CD4-positive, alpha-beta T cell treated with Interferon gamma for 1 hour (primary cell): ENCODE data around the gene SFI1.
"Not testable (repeated sequence)": the region's sequence is repeated elsewhere in the genome, so short reads cannot be mapped to it uniquely, and the experiment has no call there.

Experiments used
- DNase-seq: peaks from one replicate; pipeline ENCODE4 v3.0.0-alpha.2; 2020

The SFI1 gene

DNA sequence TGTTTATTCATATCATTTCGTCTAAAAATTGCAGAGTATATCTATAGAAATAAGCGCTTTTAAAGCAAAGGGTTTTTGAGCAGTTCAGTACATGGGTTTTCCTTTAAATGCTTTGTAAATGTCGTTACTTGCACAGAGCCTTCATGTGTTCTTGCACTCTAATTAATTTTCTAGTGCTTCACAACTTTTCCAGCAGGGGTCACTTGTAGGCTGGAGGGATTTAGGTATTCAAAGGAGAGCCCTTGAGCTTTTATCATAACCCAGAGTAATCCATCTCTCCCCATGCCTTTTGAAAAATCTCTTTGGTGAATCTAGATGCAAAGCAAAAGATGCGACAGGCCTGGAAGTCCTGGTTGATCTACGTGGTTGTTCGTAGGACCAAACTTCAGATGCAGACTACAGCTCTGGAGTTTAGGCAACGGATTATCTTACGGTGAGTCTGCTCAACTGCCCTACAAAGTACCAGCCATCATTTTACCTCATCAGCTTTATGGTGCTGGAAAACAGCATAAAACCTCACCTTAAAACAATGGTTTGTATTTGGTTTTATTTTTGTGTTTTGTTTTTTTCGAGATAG, 60.4 kb downstream of the SFI1 start:
- no peak for DNase-seq

DNA sequence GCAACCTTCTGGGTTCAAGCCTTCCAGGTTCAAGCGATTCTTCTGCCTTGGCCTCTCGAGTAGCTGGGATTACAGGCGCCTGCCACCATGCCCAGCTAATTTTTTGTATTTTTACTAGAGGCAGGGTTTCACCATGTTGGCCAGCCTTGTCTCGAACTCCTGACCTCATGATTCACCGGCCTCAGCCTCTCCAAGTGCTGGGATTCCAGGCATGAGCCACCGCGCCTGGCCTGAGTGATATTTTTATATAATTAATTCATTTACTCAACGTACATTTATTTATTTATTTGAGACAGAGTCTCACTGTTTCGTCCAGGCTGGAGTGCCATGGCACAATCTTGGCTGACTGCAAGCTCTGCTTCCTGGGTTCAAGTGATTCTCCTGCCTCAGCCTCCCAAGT, 62.2 kb downstream of the SFI1 start:
- DNase-seq = not testable (repeated sequence)

DNA sequence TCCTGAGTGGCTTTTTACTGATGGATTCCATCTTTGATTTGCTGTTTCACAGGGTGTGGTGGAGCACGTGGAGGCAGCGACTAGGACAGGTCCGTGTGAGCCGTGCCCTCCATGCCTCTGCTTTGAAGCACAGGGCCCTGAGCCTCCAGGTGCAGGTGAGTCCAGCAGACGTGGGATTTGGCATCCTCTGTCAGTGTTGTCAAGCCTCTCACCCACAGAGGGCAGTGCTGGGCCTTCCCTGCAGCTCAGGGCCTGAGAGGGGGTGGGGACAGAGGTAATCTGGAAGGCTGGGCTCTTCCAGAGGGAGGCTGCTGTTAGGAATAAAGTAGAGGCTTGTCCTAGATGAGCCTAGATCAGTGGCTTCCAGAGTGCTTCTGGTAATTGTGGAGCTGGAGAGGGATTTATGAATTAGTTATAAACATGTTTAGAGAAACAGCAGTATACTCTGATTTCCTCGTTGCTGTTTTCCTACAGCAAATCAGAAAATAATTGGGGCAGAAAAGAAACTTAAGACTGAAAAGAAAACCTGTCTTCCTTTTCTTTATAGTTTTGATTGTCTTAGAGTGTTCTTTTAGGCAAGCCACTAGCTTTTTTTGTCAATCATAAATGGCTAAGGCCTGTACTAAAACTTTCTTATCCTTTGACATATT, 65.0 kb downstream of the SFI1 start:
- peak; percentile 13 for DNase-seq

DNA sequence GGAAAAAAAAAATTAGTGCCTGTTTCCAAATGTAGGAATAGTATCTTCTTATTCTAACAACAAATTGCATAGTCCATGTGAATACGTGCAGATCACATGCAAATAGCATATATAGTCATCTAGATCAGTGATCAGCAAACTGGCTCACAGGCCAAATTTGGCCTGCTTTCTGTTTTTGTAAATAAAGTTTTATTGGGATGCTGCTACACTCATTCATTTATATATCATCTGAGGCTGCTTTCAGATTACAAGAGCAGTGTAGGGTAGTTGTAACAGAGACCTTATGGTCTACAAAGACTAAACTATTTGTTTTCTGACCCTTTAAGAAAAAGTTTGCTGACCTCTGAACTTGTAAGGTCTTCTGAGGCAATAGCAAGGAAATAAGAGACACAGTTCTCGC, 65.6 kb downstream of the SFI1 start:
- no peak for DNase-seq

DNA sequence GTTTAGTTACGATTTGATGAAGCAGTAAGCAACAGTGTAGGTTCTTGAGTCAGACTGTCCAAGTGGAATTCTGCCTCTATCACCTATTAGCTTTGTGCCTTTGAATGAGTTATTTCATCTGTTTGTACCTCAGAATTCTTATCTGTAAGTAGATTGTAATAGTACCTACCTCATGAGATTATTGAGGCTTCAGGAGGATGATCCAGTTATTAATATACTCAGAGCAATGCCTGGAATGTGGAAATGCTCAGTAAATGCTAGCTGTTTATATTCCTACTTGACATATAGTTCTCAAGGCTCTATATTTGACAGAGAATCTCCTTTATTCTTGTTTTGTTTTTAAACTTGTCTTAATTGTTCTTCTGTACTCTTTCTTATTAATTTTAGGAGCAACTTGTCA, 70.1 kb downstream of the SFI1 start:
- no peak for DNase-seq

DNA sequence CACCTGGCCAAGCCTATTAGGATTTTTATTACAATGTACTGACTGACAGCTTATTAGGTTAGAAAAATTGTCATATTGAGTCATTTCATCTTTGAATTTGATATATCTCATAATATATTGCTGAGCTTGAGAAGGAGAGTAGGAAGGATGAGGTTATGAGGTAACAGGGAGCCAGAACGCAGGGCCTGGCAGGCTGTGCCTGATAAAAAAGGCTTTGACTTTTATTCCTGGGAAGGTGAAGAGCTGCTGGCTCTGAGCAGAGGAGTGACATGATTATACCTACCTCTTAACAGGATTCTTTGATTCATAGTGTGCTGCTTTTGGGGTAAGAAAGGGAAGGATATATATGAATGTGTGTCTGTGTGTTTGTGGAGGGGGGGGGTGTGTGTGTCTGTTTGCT, 70.9 kb downstream of the SFI1 start:
- no peak for DNase-seq

DNA sequence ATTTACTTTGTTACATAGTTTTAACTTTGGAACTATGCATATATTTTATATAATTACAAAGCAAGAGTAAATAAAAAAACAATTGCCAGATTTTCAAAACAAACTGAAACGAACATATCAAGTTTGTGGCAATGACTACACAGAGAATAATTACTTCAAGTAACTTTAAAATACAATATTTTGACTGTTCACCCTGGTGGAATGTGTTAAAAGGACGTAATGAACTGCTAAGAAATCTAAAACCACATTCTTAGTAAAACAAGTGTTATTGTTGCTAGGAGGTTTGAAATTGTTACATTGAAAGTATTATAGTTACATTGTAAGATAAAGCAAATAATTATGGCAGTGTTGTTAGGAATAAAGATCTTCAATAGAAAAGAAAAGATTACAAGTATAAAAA, 71.4 kb downstream of the SFI1 start:
- no peak for DNase-seq

DNA sequence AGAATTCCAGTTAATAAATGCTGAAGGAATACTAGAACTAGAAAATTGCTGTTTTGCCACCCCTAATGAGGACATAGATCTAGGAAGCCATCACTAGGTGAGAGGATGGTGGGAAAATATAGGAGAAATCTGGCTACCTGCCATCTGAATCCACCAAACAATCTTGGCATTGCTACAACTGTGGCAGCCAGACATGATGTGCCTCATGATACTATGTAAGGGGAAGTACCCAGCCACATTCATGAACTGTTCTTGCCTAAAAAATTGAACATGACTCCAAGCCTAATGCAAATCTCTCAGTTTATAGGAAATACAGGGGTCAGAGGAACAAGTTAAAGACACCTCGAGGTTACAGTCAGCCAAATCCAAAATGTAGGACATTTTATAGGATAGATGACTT, 72.8 kb downstream of the SFI1 start:
- no peak for DNase-seq

DNA sequence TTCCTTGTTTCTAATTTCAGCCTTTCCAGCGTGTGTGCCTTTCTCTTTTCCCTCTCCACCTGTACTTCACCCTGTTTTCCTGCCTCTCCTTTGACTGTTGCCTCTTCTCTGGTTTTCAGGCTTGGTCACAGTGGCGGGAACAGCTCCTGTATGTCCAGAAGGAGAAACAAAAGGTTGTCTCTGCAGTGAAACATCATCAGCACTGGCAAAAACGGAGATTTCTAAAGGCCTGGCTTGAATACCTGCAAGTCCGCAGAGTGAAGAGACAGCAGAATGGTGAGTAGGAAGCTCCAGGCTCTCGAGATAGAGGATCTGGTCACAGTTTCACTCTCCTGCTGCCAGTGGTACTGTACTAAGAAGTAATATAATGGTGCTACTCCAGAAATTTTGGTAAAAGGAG, 76.6 kb downstream of the SFI1 start:
- no peak for DNase-seq

DNA sequence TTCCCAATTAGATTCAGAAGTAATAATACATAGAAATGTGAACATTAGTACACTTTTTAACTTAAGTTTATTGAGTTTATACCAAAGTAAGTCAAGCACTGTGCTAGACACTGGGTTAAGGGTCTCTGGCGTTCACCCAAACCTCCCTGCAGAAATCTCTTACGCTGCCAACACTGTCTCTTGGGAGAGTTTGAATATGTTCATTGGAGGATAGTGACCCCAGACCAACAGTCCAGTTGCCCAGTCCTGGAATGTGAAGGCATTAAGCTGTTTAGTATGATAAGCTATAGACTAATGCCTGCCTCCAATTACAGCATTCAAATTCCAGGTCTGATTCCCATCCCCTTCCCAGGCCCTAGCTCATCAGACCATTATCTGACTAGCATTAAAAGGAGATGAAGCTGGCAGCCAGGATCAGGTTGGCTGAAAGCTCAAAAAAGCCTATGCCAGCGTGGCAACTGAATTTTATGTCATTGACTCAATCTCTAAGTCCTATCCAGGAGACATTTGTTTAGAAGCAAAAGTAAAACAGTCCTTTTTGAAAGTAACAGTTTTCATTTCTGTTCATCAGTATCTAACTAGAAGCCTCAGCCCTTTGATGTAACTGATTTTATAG, 77.8 kb downstream of the SFI1 start:
- no peak for DNase-seq

DNA sequence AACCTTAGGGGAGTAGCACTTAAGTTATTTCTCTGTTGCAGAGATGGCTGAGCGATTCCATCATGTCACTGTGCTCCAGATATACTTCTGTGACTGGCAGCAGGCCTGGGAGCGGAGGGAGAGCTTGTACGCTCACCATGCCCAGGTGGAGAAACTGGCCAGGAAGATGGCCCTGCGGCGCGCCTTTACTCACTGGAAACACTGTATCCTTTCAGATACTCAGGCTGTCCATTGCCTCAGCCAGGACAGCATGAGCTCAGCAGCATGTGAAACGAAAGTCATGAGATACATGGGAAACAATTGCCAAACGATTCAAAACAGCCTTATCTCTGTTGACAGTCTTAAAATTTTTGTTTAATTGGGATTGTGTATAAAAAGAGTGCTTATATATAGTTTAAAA, 78.9 kb downstream of the SFI1 start:
- DNase-seq = no peak

DNA sequence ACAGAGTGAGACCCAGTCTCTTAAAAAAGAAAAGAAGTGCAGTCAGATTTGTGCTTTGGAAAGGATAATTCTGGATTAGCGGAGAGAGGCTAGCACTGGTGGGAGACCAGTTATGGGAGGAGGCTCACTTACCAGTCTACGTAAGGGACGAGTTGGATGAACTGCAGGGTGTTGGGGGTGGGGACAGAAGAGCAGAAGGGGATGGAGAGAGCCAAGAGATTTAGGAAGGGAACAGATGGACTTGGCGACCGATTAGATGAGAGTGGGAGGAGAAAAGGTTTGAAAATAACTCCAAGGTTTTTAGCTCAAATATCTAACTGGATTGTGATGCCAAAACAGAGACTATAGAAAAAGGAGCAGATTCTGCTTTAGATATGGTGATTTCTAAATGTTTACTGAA, 81.4 kb downstream of the SFI1 start:
- DNase-seq = no peak

DNA sequence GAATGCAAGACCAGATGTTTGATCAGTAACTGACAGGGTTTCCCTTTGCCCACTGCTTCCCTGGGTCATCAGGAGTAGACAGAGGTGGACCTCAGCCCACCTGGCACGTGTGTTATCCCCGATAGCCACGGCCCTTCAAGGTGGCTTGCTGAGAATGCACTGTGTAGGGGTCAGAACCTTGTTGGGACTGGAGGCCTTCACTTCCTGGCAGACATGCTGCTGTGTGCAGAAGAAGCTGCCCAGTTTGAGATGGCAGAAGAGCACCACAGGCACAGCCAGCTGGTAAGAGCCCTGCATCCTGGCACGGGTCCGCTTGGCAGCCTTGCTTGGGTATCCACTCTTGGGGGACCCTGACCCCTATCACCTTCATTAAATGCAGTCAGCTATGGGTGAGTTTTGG, 81.8 kb downstream of the SFI1 start:
- no peak for DNase-seq

DNA sequence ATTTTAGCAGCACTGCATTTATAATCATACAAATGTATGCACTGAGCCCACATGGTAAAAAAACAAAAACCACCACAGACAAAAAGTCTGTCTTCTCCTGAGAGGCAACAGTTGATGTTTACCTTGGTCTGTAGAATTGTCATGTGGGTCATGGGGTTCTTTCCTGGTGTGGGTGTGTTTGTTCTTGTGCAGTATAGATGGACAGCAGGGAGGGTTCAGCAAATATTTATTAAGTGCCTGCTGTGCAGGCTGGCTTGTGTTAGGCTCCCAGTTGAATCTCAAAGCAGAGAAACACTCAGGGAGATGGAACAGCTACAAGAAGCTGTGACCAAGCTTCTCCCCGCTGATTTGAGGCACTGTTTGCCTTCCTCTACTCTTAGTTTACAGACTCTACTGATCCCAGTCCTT, 83.5 kb downstream of the SFI1 start:
- no peak for DNase-seq

DNA sequence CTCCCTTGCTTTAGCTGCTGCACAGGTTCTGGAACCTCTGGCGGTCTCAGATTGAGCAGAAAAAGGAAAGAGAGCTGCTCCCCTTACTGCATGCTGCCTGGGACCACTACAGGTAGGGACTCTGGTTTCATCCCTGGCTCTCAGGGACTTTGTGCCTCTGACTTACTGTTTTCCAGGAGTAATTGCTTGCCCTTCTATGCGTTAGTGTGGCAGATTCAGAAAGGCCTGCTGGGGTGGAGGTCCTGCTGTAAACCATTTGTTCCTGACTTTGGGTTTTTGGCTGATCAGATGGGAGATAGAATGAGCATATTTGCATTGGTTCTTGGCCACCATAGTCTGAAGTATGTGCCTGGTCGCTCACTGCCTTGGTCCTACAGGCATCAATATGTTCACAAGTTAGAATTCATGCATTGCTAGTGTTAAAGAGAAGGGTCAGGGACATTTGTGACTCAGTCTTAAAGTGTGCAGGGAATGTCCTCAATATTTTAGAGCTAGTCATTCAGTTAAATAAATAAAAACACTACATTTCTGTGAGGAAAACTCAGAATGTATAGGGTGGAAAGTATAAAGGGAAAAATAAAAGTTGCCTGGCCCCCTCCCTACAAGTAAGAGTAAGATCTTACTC, 87.6 kb downstream of the SFI1 start:
- no peak for DNase-seq

DNA sequence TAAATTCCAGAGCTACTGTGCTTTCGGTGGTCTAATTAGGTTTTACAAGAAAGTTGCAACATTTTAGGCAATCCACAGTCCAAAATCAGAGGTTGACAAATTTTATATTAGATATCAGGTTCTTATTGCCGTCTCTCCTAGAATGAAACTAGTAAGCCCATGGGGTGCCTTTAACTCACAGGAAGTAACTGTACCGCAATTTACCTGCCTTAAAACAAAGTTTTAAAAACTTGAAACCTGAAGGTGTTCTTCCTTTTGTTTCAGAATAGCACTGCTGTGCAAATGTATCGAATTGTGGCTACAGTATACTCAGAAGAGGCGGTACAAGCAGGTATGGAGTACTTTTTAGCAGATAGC, 88.4 kb downstream of the SFI1 start:
- DNase-seq = no peak

DNA sequence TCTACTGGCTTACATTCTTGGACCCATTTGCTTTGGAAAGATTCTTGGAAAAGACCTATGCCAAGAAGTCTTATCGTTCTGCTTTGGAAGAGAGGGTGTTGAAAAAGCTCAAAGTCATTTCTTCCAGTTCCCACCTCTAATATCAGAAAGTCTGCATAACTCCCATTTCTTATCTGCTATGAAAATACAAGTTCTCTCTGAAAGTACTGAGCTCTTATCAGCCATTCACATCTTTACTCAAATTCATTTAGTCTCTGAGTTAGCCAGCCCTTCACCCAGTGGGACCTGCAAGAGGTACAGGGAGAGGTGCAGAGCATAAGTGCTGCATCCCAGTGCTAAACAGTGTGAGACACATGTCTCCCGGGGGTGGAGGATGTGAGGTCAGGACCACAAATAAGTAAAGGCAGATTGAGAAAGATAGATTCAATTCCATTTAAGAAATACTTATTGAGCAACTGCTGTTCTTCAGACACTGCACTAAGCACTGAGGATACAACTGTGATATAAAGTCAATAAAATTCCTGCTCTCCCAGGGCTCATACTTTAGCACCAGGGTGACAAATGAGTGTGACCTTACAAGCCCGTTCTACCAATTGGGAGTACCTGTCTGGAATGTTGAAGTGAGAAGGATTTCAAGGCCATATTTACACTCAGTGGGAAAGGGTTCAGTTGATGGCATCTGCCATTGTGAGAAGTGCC, 89.0 kb downstream of the SFI1 start:
- DNase-seq = no peak

DNA sequence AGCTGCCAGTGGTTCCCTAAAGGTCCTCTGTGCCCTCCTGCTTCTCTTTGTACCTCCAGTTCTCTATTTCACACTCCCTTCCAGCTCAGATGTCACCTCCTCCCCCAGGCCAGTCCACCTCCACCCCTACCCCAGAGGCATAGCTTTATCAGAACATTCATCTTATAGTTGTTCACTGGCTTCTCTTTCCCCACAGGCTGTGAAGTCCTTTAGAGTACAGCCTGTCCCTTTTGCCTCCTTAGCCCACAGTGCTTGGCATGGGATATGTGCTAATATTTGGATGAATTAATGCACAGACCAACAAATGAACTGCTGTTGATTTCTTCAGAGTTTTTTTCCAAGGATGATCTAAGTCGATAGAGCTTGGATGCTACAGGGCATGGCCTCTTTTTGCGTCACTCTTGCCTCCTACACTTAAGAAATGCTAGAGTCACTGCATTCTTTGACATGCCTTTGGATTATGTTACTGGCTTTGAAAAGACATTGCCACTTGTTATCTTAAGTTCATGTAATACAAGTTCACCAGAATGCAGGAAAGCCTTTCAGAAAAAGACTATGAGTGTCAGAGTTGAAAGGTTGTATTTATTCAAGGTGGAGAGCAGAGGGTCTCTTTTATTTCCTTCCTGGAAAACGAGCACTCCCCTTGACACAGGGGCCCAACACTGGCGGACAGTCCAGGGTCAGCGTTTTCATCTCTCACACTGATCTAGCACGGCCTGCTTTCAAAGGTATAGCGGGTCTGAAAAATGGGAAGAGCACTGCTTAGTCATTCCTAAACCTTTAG, 90.0 kb downstream of the SFI1 start:
- DNase-seq = no peak

DNA sequence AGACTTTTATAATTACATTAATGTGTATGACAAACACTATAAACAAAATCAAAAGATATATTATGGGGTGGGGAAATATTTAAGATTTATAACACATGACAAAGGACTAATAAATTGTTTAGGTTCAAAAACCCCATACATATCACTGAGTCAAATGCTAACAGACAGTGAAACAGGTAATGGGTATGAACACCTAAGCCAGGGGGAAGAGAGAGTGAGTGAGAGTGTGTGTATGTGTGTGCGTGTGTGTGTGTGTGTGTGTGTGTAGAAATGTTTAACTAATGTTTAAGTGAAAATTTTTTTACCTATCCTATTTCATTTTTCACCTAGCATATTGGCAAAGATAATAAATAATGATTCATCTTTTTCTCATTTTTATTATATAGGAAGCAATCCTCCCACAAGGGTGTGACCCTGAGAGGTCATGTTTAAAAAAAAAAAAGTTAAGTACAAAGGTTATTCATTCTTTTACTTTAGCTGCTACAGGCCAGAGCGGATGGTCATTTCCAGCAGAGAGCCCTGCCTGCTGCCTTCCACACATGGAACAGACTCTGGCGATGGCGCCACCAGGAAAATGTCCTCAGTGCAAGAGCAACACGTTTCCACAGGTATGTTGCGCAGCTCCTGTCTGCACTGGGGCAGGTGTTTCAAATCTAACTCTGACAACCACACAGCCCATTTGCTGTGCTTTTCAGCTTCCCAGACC, 92.8 kb downstream of the SFI1 start:
- DNase-seq = no peak

DNA sequence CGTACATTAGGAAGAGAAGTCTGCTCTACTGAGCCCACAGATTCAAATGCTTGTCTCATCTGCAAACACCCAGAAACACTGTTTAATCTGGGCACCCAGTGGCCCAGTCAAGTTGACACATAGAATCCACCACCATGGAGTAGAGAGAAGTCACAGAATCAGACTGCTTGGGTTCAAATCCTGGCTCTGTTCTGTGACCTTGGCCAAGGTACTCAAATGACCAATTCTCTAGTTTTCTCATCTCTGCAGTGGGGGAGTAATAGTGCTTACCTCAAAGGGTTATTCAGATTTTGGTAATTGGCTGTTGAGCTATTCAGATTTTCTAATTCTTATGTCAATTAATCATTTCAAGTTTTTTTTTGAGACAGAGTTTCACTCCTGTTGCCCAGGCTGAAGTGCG, 93.8 kb downstream of the SFI1 start:
- not testable (repeated sequence) for DNase-seq

DNA sequence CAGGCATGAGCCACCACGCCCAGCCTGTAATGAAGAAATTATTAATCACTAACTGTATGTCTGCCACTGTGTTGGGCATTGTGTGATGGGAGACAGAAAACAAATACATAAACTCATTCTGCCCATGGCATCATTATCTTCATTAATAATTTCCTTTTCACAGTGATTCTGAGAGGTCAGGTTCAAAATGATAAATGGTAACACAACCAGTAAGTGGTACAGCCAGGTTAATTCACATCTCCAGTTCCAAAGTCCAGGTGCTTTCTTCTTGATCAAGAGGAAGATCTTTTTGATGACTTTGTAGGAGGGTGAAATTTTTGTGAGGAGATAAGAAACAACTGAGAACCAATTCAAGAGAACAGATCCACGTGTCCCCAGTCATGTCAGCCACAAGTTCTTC, 98.9 kb downstream of the SFI1 start:
- no peak for DNase-seq

DNA sequence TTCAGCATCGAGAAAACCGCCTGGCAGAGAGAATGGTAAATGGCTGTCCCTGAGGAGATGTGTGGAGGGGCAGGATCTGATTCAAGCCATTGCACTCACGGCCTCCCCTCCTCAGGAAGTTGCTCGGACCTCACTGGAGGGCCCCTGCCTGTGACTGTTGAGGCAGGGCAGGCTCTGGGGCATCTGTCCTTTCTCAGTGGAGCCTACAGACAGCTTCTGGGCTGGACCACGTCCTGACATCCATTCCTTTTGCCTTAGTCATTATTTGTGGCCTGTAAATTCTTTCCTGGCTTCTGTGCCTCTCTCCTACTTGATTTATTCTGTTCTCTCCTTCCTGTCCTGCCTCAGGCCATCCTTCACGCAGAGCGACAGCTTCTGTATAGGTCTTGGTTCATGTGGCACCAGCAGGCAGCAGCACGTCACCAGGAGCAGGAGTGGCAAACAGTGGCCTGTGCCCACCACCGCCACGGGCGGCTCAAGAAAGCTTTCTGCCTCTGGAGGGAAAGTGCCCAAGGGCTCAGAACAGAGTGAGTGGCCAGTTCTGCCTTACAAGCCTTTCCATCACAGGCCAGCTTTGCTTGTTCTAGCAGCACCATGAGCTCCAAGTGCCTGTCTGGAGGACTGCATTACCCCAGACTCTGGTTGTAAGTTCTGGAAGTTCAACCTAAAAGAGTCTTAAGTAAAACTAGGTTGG, 106.1 kb downstream of the SFI1 start:
- no peak for DNase-seq
